HepG2 (cell line): ENCODE data around the gene ITIH3. TPM values are rescaled to one million over a fixed set of nuclear protein-coding genes. Genes with fewer than 3 reads are reported as not detected.

Experiments used
- ATM ChIP-seq: fragments of 450-650 bp; IDR thresholded peaks from 2 replicates; pipeline ENCODE4 v1.7.1; 2017; ENCODE audit warnings: mild to moderate bottlenecking, borderline replicate concordance
- E2F5 ChIP-seq: sonication (generic); formaldehyde crosslinking; conservative IDR thresholded peaks from 2 replicates; pipeline ENCODE4 v1.4.0; 2020; ENCODE audit warnings: missing genetic modification reagents
- ELF1 ChIP-seq: sonication (generic); formaldehyde crosslinking; IDR thresholded peaks from 2 replicates; pipeline ENCODE4 v1.4.0; 2020; ENCODE audit warnings: missing genetic modification reagents
- ELK4 ChIP-seq: sonication (generic); formaldehyde crosslinking; IDR thresholded peaks from 2 replicates; pipeline ENCODE4 v1.9.0; 2021; ENCODE audit warnings: missing genetic modification reagents, borderline replicate concordance
- FOSL2 ChIP-seq: sonication (generic); formaldehyde crosslinking; IDR thresholded peaks from 2 replicates; pipeline ENCODE4 v1.4.0; 2020; ENCODE audit warnings: missing genetic modification reagents
- IRX3 ChIP-seq: sonication (generic); formaldehyde crosslinking; IDR thresholded peaks from 2 replicates; pipeline ENCODE4 v1.8.1; 2023; ENCODE audit warnings: mild to moderate bottlenecking, low read depth, missing genetic modification reagents, borderline replicate concordance
- KAT8 ChIP-seq: IDR thresholded peaks from 2 replicates; pipeline ENCODE4 v1.6.1; 2016; ENCODE audit warnings: missing genetic modification reagents, missing compliant biosample characterization
- NR0B2 ChIP-seq: sonication (generic); formaldehyde crosslinking; IDR thresholded peaks from 2 replicates; pipeline ENCODE4 v1.4.0; 2020; ENCODE audit warnings: mild to moderate bottlenecking, missing genetic modification reagents
- NR2F2 ChIP-seq: IDR thresholded peaks from 2 replicates; pipeline ENCODE4 v1.6.1; 2012; ENCODE audit warnings: low read depth, inconsistent platforms, borderline replicate concordance
- PCBP2 ChIP-seq: fragments of 200-400 bp; formaldehyde crosslinking; optimal IDR thresholded peaks from 2 replicates; pipeline ENCODE3; 2018; ENCODE audit warnings: low read length, low read depth; ENCODE audit not compliant: poor library complexity, severe bottlenecking
- PHF21A ChIP-seq: sonication (generic); formaldehyde crosslinking; IDR thresholded peaks from 2 replicates; pipeline ENCODE4 v1.5.0; 2020; ENCODE audit warnings: mild to moderate bottlenecking, missing genetic modification reagents
- RBAK ChIP-seq: sonication (generic); formaldehyde crosslinking; IDR thresholded peaks from 2 replicates; pipeline ENCODE4 v1.5.1; 2020; ENCODE audit warnings: mild to moderate bottlenecking, missing genetic modification reagents
- SOX5 ChIP-seq: IDR thresholded peaks from 2 replicates; pipeline ENCODE4 v1.6.1; 2016; ENCODE audit warnings: borderline replicate concordance
- SP4 ChIP-seq: sonication (generic); formaldehyde crosslinking; IDR thresholded peaks from 2 replicates; pipeline ENCODE4 v1.8.1; 2023; ENCODE audit warnings: mild to moderate bottlenecking, missing genetic modification reagents
- ZBTB20 ChIP-seq: sonication (generic); formaldehyde crosslinking; IDR thresholded peaks from 2 replicates; pipeline ENCODE4 v1.8.1; 2023; ENCODE audit warnings: missing genetic modification reagents, low read depth, mild to moderate bottlenecking, borderline replicate concordance
- ZNF234 ChIP-seq: sonication (generic); formaldehyde crosslinking; conservative IDR thresholded peaks from 2 replicates; pipeline ENCODE4 v1.5.1; 2020; ENCODE audit warnings: mild to moderate bottlenecking, missing genetic modification reagents
- ZNF749 ChIP-seq: sonication (generic); formaldehyde crosslinking; IDR thresholded peaks from 2 replicates; pipeline ENCODE4 v1.8.0; 2022; ENCODE audit warnings: mild to moderate bottlenecking, missing genetic modification reagents, moderate library complexity, borderline replicate concordance
- ZNF773 ChIP-seq: sonication (generic); formaldehyde crosslinking; IDR thresholded peaks from 2 replicates; pipeline ENCODE4 v1.4.0; 2020; ENCODE audit warnings: missing genetic modification reagents, borderline replicate concordance
- polyA plus RNA-seq, 8 experiments: library from polyadenylated mRNA; depleted of rRNA in 3 of 8; stranded (reverse) in 7 of 8; unstranded in 1 of 8; fragments of >200 nt; fragmentation: Illumina TruSeq in 4 of 8; extraction: Trizol in 4 of 8; gene quantifications; 2 replicates each; pipeline versions ENCODE4 v1.2.1 to v1.2.3, GENCODE V29; 2011 to 2016; ENCODE audit warnings: low read depth in 4 of 8, missing spikeins in 1 of 8, mixed read lengths in 1 of 8; ENCODE audit not compliant: insufficient read depth in 1 of 8
- total RNA-seq, 5 experiments: library from RNA; depleted of rRNA; stranded (reverse); fragments of >200 nt; fragmentation: Illumina TruSeq; extraction: Trizol; gene quantifications; 2 replicates each; pipeline ENCODE4 v1.2.3, GENCODE V29; 2016; ENCODE audit warnings: low read depth in 1 of 5
- TF ChIP-seq, protein P1 (sequence below): sonication (generic); formaldehyde crosslinking; IDR thresholded peaks from 2 replicates; pipeline ENCODE4 v1.5.1; 2020; ENCODE audit warnings: missing genetic modification reagents, mild to moderate bottlenecking, borderline replicate concordance
- TF ChIP-seq, protein P2 (sequence below): sonication (generic); formaldehyde crosslinking; IDR thresholded peaks from 2 replicates; pipeline ENCODE4 v1.8.0; 2022; ENCODE audit warnings: mild to moderate bottlenecking, missing genetic modification reagents; ENCODE audit not compliant: insufficient replicate concordance

ITIH3 gene
- total and polyA plus RNA-seq, 2 of the 13 experiments (the other 11 are each of a cell fraction or from before 2014, with no cell fraction given) = 105 to 632 TPM

GRCh38 chr3:52786330-52787215 is 8.0 kb upstream of the ITIH3 start (continued):
- TF ChIP-seq, protein P1, sequence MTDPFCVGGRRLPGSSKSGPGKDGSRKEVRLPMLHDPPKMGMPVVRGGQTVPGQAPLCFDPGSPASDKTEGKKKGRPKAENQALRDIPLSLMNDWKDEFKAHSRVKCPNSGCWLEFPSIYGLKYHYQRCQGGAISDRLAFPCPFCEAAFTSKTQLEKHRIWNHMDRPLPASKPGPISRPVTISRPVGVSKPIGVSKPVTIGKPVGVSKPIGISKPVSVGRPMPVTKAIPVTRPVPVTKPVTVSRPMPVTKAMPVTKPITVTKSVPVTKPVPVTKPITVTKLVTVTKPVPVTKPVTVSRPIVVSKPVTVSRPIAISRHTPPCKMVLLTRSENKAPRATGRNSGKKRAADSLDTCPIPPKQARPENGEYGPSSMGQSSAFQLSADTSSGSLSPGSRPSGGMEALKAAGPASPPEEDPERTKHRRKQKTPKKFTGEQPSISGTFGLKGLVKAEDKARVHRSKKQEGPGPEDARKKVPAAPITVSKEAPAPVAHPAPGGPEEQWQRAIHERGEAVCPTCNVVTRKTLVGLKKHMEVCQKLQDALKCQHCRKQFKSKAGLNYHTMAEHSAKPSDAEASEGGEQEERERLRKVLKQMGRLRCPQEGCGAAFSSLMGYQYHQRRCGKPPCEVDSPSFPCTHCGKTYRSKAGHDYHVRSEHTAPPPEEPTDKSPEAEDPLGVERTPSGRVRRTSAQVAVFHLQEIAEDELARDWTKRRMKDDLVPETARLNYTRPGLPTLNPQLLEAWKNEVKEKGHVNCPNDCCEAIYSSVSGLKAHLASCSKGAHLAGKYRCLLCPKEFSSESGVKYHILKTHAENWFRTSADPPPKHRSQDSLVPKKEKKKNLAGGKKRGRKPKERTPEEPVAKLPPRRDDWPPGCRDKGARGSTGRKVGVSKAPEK (CRISPR knock-in tag) = no peak
- TF ChIP-seq SOX5 (CRISPR knock-in tag) = peak; percentile 65; the same call in 1 of the 2 replicates
- no peak for TF ChIP-seq ZNF749 (CRISPR knock-in tag)
- no peak for TF ChIP-seq ELF1 (CRISPR knock-in tag)
- TF ChIP-seq, protein P2, sequence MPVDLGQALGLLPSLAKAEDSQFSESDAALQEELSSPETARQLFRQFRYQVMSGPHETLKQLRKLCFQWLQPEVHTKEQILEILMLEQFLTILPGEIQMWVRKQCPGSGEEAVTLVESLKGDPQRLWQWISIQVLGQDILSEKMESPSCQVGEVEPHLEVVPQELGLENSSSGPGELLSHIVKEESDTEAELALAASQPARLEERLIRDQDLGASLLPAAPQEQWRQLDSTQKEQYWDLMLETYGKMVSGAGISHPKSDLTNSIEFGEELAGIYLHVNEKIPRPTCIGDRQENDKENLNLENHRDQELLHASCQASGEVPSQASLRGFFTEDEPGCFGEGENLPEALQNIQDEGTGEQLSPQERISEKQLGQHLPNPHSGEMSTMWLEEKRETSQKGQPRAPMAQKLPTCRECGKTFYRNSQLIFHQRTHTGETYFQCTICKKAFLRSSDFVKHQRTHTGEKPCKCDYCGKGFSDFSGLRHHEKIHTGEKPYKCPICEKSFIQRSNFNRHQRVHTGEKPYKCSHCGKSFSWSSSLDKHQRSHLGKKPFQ = peak; percentile 52
- TF ChIP-seq SP4 (CRISPR knock-in tag) = no peak
- TF ChIP-seq KAT8 (CRISPR knock-in tag) = no peak; the same call in 1 of the 2 replicates
- no peak for TF ChIP-seq ELK4 (CRISPR knock-in tag)
- TF ChIP-seq NR2F2 = peak; percentile 90
- no peak for TF ChIP-seq E2F5
- TF ChIP-seq NR0B2 = 0 out of 2 replicates have a peak, but pooled peaks have one; percentile 23
- no peak for TF ChIP-seq ZNF773 (CRISPR knock-in tag)
- TF ChIP-seq PCBP2 = no peak
- TF ChIP-seq PHF21A = peak; percentile 24; the same call in 1 of the 2 replicates
- TF ChIP-seq ZBTB20 (CRISPR knock-in tag) = no peak
- no peak for TF ChIP-seq ZNF234 (CRISPR knock-in tag)
- TF ChIP-seq RBAK = no peak
- no peak for TF ChIP-seq ATM
- TF ChIP-seq IRX3 (CRISPR knock-in tag) = no peak
- no peak for TF ChIP-seq FOSL2 (CRISPR knock-in tag)
